HG02970 (cell line): ENCODE results near the gene BLOC1S6.

Experiments
- ATAC-seq: cut with Tn5 transposase; IDR thresholded peaks from one replicate; pipeline ENCODE4 v1.9.1; 2021; ENCODE audit warnings: mild to moderate bottlenecking, moderate library complexity, moderate number of reproducible peaks; ENCODE audit not compliant: unreplicated experiment, low FRiP score

BLOC1S6 gene

GRCh38 chr15:45586601-45587094, 531 bp upstream of the BLOC1S6 start:
- ATAC-seq: peak; percentile 6

- no peak for ATAC-seq
Observed at GRCh38 chr15:45587863-45588170, 638 bp downstream of the BLOC1S6 start.

- ATAC-seq: no peak
Observed at GRCh38 chr15:45588219-45588875, 1.2 kb downstream of the BLOC1S6 start.

- ATAC-seq: no peak
Observed at GRCh38 chr15:45589256-45589655, 2.1 kb downstream of the BLOC1S6 start.

GRCh38 chr15:45594319-45594718, 7.1 kb downstream of the BLOC1S6 start:
- ATAC-seq: no peak

DNA sequence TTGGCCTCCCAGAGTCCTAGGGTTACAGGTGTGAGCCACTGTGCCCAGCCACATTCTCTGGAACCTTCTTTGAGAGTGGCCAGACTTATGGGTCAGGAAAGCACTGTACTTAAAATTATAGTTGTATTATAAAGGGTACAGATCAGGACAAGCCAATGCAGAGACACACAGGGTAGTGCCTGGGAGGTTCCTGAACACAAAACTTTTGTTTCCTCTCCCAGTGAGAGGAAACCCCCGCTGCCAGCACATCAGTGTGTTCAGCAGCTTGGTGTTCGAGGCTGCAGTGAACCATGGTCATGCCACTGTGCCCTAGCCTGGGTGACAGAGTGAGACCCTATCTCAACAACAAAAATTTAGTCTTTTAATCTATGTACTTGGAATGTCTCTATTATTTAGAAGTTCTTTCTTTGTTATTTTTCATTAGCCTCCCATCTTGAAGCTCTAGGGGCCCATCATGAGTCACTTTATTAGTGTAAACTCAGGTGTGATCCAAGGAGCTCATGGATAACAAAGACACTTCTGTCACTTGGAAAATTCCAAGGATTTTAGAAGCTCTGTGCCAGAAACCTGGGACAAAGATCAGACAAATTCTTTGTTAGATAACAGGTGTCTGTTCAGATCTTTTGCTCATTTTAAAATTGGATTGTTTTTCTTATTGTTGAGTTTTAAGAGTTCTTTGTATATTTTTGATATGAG, 7.8 kb downstream of the BLOC1S6 start:
- no peak for ATAC-seq

DNA sequence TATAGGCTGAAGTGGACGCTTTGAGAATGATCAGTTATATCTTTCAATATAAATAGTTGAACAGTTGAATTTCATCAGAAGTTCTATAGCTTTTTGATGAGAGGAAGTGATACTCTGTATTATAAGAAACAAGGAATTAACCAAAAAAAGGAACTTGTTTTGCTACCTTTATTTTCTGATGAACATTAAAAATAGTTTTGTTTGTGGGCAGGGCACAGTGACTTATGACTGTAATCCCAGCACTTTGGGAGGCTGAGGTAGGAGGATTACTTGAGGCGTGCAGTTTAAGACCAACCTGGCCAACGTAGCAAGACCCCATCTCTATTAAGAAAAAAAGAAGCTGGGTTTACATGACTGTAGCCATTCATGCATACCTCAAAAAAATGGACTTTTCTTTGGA, 16.7 kb downstream of the BLOC1S6 start:
- no peak for ATAC-seq

DNA sequence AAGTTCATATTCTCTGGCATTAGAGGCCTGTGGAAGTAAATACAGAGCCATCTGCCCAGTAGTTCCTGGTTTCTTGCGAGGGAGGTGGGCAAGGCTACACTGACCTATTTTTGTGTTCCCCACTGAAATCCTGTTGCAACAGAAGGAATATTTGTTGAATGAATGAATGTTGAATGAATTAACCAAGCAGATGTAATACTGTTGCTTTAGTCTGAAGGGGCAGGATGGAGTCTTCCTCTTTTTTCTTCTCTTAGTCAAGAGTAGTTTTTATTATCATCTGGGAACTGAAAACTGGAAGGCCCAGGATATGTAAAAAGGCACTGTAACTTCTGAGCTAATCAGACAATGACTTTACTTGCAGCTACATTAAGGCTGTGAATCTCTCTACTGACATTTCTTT, 17.1 kb downstream of the BLOC1S6 start:
- no peak for ATAC-seq

- no peak for ATAC-seq
Observed at GRCh38 chr15:45606413-45606812, 19.2 kb downstream of the BLOC1S6 start.

DNA sequence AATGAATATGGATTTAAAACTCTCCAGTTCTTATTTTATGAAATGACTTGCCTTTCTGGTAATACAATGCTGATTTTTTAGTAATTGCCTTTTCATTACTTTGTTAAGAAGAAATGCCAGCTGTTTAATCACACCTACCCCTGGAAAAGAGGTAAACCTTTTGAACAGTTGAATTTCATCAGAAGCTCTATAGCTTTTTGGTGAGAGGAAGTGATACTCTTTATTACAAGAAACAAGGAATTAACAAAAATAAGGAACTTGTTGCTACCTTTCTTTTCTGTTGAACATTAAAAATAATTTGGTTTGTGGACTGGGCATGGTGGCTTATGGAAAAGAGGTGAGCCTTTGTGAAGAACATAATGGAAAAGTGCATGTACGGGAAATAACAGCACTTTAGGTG, 19.7 kb downstream of the BLOC1S6 start:
- ATAC-seq: no peak

GRCh38 chr15:45611305-45611704, 24.1 kb downstream of the BLOC1S6 start:
- no peak for ATAC-seq

DNA sequence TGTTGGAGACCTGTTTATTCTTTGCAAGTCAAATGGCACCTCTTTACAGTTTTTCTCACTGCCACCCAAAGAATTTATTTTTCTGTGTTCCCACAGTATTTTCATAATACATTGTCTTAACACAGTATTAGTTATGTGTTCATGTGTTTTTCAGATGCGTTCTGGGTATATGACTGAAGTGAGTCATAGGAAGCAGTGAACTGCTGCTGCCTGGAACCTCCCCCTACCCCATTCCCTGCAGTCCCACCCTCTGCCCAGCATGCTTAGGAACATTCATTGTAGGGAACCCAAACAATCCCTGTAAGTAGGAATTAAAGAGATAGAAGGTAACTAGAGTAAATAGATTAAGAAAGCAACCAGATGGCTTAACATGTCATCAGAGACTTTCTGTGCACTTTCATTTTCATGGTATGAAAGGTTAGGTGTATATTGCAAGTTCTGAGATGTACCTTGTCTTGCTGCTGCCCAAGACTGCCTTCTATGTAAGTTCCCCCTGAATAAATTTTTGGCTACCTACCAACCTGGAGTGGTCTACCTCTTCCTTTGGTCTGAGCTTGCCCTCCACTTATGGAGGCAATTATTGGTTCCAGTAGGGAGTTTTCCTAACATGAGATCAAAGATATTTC, 25.7 kb downstream of the BLOC1S6 start:
- no peak for ATAC-seq

- ATAC-seq: no peak
Observed at GRCh38 chr15:45616901-45617323, 29.7 kb downstream of the BLOC1S6 start.

GRCh38 chr15:45618813-45619212, 31.6 kb downstream of the BLOC1S6 start:
- ATAC-seq: no peak

DNA sequence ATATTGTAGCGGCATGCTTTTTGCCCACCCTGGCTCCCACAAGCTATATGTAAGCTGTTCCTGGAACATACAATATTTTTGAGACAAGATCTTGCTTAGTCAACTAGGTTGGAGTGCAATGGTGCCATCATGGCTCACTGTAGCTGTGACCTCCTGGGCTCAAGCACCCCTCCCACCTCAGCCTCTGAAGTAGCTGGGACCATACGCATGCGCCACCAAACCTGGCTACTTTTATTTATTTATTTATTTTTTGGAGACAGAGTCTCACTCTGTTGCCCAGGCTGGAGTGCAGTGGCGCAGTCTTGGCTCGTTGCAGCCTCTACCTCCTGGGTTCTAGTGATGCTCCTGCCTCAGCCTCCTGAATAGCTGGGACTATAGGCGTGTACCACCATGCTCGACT, 41.0 kb downstream of the BLOC1S6 start:
- ATAC-seq: no peak

- no peak for ATAC-seq
Observed at GRCh38 chr15:45630917-45631691, 43.9 kb downstream of the BLOC1S6 start.

GRCh38 chr15:45631776-45632175, 44.6 kb downstream of the BLOC1S6 start:
- ATAC-seq: no peak

DNA sequence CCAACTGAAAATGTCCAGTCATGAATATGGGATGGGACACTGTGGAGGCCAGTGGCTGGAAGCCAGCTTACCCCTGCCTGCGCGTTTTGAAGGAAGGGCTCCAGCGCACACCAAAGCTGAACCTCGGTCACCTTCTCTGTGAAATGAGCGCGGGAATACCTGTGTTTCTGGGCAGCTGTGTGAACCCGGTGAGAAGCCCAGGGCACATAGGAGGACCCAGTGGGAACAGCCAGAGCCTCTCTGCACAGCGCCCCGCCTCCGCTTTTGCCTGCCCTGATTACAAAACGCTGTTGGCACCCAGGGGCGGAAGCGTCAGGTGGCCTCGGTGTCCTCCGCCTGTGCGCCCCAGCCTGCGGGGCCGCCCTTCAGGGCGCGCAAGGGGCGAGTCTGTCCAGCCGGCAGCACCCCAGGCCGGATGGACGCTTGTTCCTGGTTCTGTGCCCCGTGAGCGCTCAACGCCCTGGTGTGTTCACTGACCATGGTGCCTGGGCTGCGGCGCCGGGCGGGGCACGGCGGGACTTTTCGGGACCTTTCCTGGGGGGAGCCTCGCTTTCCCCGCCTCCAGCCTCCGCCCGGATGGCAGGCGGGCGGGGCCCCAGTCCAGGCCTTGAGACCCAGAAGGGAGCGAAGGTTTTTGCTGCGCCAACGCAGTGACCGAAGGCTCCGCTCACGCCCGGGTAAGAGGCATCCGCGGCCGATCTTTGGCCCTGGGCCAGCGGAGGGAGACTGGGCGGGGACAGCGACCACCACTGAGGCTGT, 47.4 kb downstream of the BLOC1S6 start, which contains the start of gene SQOR:
Gene SQOR, plus strand, starts transcription at position 598 of the 759 bp plus-strand sequence. CDS start 23,895 bp downstream, outside the sequence.
- ATAC-seq: peak; percentile 65

- ATAC-seq: peak; percentile 51
Observed at GRCh38 chr15:45635191-45635638, 48.0 kb downstream of the BLOC1S6 start.

DNA sequence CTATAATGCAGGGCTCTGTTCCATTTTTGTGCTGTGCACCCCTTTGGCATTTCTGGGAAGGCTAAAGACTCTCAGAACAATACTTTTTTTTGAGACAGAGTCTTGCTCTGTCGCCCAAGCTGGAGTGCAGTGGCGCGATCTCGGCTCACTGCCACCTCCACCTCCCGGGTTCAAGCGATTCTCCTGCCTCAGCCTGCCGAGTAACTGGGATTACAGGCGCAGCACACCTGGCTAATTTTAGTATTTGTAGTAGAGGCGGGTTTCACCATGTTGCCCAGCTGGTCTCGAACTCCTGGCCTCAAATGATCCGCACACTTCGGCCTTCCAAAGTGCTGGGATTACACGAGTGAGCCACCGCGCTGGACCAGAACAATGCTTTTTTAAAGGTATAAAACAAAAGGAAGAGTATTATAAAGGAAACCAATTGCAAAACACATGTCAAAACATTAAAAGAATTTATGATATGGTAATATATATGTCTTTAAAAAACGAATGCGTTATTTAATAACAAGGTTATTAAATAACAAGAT, 48.6 kb downstream of the BLOC1S6 start:
- ATAC-seq: no peak
